Stomach (tissue), 4 donors: ENCODE results near the gene USP24.

ENCODE experiments used
- CTCF ChIP-seq, 7 experiments: fragments of 450-650 bp in 4 of 7; fragments of 200-600 bp in 3 of 7; sonication (generic) in 3 of 7; IDR thresholded peaks; one replicate each; pipeline ENCODE4 v1.5.1; 2016 to 2019; ENCODE audit warnings: antibody characterized with exemption in 7 of 7, control low read depth in 2 of 7, mild to moderate bottlenecking in 1 of 7
- POLR2A ChIP-seq, 4 donors: fragments of 450-650 bp; IDR thresholded peaks; one replicate each; pipeline ENCODE4 v1.6.1; 2016; ENCODE audit warnings: antibody characterized with exemption in 4 of 4, control low read depth in 2 of 4, mild to moderate bottlenecking in 1 of 4, moderate library complexity in 1 of 4
- POLR2AphosphoS5 ChIP-seq, 3 donors: sonication (generic); formaldehyde crosslinking; IDR thresholded peaks; one replicate each; pipeline ENCODE4 v1.6.1; 2016; ENCODE audit warnings: antibody characterized with exemption in 3 of 3

- TF ChIP-seq CTCF (IDR thresholded peaks at IDR 0.05) (no peak), POLR2AphosphoS5 (IDR thresholded peaks at IDR 0.05) (no peak), POLR2A (IDR thresholded peaks at IDR 0.05) (no peak)
These were observed 35.4 kb upstream of the USP24 start for GRCh38 chr1:55250399-55251075.
